Neural cell (in vitro differentiated cells): ENCODE results near the gene JMJD1C. TPM values are rescaled to one million over a fixed set of nuclear protein-coding genes. Genes with fewer than 3 reads are reported as not detected.

Source experiments
- H2AFZ ChIP-seq: fragments of 200-600, 300-800 bp; sonication (generic), shearing (Covaris generic); 2 replicates; pipeline ENCODE4 v1.6.0; 2014; ENCODE audit warnings: low read depth, mild to moderate bottlenecking, antibody characterized with exemption, low read length, moderate library complexity
- H3F3A ChIP-seq: fragments of 200-600 bp; shearing (Covaris generic); 2 replicates; pipeline ENCODE4 v1.6.1; 2016; ENCODE audit warnings: mild to moderate bottlenecking, moderate library complexity, mixed read lengths, antibody characterized with exemption, low read length; ENCODE audit not compliant: insufficient read depth, poor library complexity, severe bottlenecking
- H3K27ac ChIP-seq: fragments of 200-600, 300-800 bp; sonication (generic), shearing (Covaris generic); 2 replicates; pipeline ENCODE4 v1.5.1; 2014; ENCODE audit warnings: mild to moderate bottlenecking, low read length, moderate library complexity
- H3K27me3 ChIP-seq: fragments of 300-800, 200-600 bp; sonication (generic), shearing (Covaris generic); 2 replicates; pipeline ENCODE4 v1.6.0; 2014; ENCODE audit warnings: mild to moderate bottlenecking, low read depth, low read length, moderate library complexity; ENCODE audit not compliant: insufficient read depth
- H3K36me3 ChIP-seq: fragments of 300-800, 200-600 bp; sonication (generic), shearing (Covaris generic); 2 replicates; pipeline ENCODE4 v1.5.1; 2014; ENCODE audit warnings: mild to moderate bottlenecking, antibody characterized with exemption, low read length, moderate library complexity; ENCODE audit not compliant: insufficient read depth
- H3K4me2 ChIP-seq: fragments of 300-800, 200-600 bp; sonication (generic), shearing (Covaris generic); 2 replicates; pipeline ENCODE4 v1.6.0; 2014; ENCODE audit warnings: mild to moderate bottlenecking, low read length
- H3K4me3 ChIP-seq: fragments of 300-800, 200-600 bp; sonication (generic), shearing (Covaris generic); 2 replicates; pipeline ENCODE4 v1.5.1; 2014; ENCODE audit warnings: mild to moderate bottlenecking, low read length, moderate library complexity
- H3K79me2 ChIP-seq: fragments of 200-600 bp; shearing (Covaris generic); replicated peaks from 2 replicates; pipeline ENCODE4 v1.6.0; 2014; ENCODE audit warnings: mild to moderate bottlenecking, low read length, moderate library complexity; ENCODE audit not compliant: insufficient read depth
- H3K9ac ChIP-seq: fragments of 300-800, 200-600 bp; sonication (generic), shearing (Covaris generic); 2 replicates; pipeline ENCODE4 v1.6.1; 2016; ENCODE audit warnings: mild to moderate bottlenecking, low read length, mixed read lengths
- H3K9me2 ChIP-seq: fragments of 200-600 bp; shearing (Covaris generic); 2 replicates; pipeline ENCODE4 v1.6.1; 2016; ENCODE audit warnings: mild to moderate bottlenecking, low read length, mixed read lengths; ENCODE audit not compliant: insufficient read depth
- H3K9me3 ChIP-seq: fragments of 200-600, 300-800 bp; sonication (generic), shearing (Covaris generic); 2 replicates; pipeline ENCODE4 v1.6.1; 2016; ENCODE audit warnings: mild to moderate bottlenecking, mixed run types, low read length, moderate library complexity, mixed read lengths
- H4K20me1 ChIP-seq: fragments of 200-600 bp; shearing (Covaris generic); 2 replicates; pipeline ENCODE4 v1.6.1; 2016; ENCODE audit warnings: mild to moderate bottlenecking, mixed run types; ENCODE audit not compliant: insufficient read depth
- EP300 ChIP-seq: fragments of 450-650 bp; conservative IDR thresholded peaks from 2 replicates; pipeline ENCODE4 v1.6.1; 2014; ENCODE audit warnings: antibody characterized with exemption, mild to moderate bottlenecking, moderate library complexity; ENCODE audit not compliant: poor library complexity, severe bottlenecking
- EZH2 ChIP-seq: fragments of 200-600, 300-800 bp; shearing (Covaris generic), sonication (generic); IDR thresholded peaks from 2 replicates; pipeline ENCODE4 v1.6.1; 2014; ENCODE audit warnings: antibody characterized with exemption, low read length, borderline replicate concordance, mild to moderate bottlenecking; ENCODE audit not compliant: insufficient read depth, poor library complexity, severe bottlenecking
- MXI1 ChIP-seq: fragments of 450-650 bp; conservative IDR thresholded peaks from 2 replicates; pipeline ENCODE4 v1.6.1; 2014; ENCODE audit warnings: antibody characterized with exemption, mild to moderate bottlenecking; ENCODE audit not compliant: poor library complexity, severe bottlenecking
- POLR2AphosphoS5 ChIP-seq: IDR thresholded peaks from 2 replicates; pipeline ENCODE4 v1.6.1; 2012
- RAD21 ChIP-seq: fragments of 450-650 bp; conservative IDR thresholded peaks from 2 replicates; pipeline ENCODE4 v1.6.1; 2014; ENCODE audit warnings: antibody characterized with exemption, mild to moderate bottlenecking, moderate library complexity
- SMC3 ChIP-seq: fragments of 450-650 bp; conservative IDR thresholded peaks from 2 replicates; pipeline ENCODE4 v1.6.1; 2014; ENCODE audit warnings: antibody characterized with exemption, mild to moderate bottlenecking, moderate library complexity; ENCODE audit not compliant: poor library complexity
- TAF1 ChIP-seq: IDR thresholded peaks from 2 replicates; pipeline ENCODE4 v1.6.1; 2012; ENCODE audit warnings: low read depth
- polyA plus RNA-seq: library from polyadenylated mRNA; depleted of rRNA; stranded (reverse); fragments of >200 nt; gene quantifications from 2 replicates; pipeline ENCODE4 v1.2.3, GENCODE V29; 2014
- TF ChIP-seq, protein P1 (sequence below): IDR thresholded peaks from 2 replicates; pipeline ENCODE4 v1.6.1; 2012; ENCODE audit warnings: borderline replicate concordance
- TF ChIP-seq, protein P2 (sequence below): fragments of 450-650 bp; IDR thresholded peaks from 2 replicates; pipeline ENCODE4 v1.5.1; 2014; ENCODE audit warnings: antibody characterized with exemption, mild to moderate bottlenecking, moderate library complexity; ENCODE audit not compliant: poor library complexity, severe bottlenecking

Gene JMJD1C
- polyA plus RNA-seq, 1 donor from 2014 or later: 108 TPM

DNA sequence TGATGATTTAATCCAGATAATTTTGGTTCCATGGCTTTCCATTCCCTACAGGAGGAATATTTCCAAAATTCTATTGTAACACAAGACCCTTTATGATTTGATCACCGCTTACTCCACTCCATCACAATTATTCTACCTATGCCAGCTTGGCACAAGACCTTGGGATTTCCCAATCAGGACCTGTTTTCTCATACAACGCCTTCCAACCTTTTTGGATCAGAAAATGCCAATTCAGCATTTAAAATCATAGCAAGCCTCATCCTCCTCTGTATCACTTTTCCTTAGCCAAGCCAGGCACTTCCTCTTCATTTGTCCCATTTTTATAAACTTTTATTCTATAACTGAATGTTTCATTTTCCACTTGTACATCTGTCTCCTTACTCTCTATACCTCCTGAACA is 100.9 kb downstream of the JMJD1C start:
- H3K79me2 ChIP-seq: peaks cover 4% of the 10 kb centered on the region
- H3K9ac ChIP-seq: no peak overlapping the region
- H3F3A ChIP-seq: no peaks in the 10 kb centered on the region
- H4K20me1 ChIP-seq: no peaks in the 10 kb centered on the region
- TF ChIP-seq TAF1 (no peak), POLR2AphosphoS5 (no peak)
- H3K4me2 ChIP-seq: no peak overlapping the region
- H3K9me2 ChIP-seq: no peaks in the 10 kb centered on the region
- no peak overlapping the region for H2AFZ ChIP-seq
- H3K27ac ChIP-seq: no peak overlapping the region
- H3K36me3 ChIP-seq: no peaks in the 10 kb centered on the region
- H3K27me3 ChIP-seq: no peaks in the 10 kb centered on the region
- H3K4me3 ChIP-seq: no peak overlapping the region
- H3K9me3 ChIP-seq: no peaks in the 10 kb centered on the region

DNA sequence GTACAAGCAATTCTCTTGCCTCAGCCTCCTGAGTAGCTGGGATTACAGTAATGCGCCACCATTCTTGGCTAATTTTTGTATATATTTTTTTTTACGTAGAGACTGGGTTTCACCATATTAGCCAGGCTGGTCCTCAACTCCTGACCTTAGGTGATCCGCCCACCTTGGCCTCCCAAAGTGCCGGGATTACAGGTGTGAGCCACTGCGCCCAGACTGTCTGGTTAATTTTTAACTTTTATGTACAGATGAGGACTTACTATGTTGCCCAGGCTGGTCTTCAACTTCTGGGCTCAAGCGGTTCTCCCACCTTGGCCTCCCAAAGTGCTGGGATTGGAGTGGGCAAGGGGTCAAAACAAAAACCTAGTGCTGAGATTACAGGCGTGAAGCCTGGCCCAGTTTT is 101.8 kb downstream of the JMJD1C start:
- Histone ChIP-seq H3K4me2 (no peak overlapping the region), H3K27ac (no peak overlapping the region), H3F3A (no peaks in the 10 kb centered on the region), H2AFZ (no peak overlapping the region), H3K9me3 (no peaks in the 10 kb centered on the region), H3K9ac (no peak overlapping the region), H4K20me1 (no peaks in the 10 kb centered on the region), H3K36me3 (no peaks in the 10 kb centered on the region), H3K79me2 (peaks cover 4% of the 10 kb centered on the region), H3K4me3 (no peak overlapping the region), H3K27me3 (no peaks in the 10 kb centered on the region), H3K9me2 (no peaks in the 10 kb centered on the region)
- no peak for TF ChIP-seq EZH2
- no peak for TF ChIP-seq SMC3
- no peak for TF ChIP-seq POLR2AphosphoS5
- TF ChIP-seq, protein P1, sequence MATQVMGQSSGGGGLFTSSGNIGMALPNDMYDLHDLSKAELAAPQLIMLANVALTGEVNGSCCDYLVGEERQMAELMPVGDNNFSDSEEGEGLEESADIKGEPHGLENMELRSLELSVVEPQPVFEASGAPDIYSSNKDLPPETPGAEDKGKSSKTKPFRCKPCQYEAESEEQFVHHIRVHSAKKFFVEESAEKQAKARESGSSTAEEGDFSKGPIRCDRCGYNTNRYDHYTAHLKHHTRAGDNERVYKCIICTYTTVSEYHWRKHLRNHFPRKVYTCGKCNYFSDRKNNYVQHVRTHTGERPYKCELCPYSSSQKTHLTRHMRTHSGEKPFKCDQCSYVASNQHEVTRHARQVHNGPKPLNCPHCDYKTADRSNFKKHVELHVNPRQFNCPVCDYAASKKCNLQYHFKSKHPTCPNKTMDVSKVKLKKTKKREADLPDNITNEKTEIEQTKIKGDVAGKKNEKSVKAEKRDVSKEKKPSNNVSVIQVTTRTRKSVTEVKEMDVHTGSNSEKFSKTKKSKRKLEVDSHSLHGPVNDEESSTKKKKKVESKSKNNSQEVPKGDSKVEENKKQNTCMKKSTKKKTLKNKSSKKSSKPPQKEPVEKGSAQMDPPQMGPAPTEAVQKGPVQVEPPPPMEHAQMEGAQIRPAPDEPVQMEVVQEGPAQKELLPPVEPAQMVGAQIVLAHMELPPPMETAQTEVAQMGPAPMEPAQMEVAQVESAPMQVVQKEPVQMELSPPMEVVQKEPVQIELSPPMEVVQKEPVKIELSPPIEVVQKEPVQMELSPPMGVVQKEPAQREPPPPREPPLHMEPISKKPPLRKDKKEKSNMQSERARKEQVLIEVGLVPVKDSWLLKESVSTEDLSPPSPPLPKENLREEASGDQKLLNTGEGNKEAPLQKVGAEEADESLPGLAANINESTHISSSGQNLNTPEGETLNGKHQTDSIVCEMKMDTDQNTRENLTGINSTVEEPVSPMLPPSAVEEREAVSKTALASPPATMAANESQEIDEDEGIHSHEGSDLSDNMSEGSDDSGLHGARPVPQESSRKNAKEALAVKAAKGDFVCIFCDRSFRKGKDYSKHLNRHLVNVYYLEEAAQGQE: no peak
- TF ChIP-seq, protein P2, sequence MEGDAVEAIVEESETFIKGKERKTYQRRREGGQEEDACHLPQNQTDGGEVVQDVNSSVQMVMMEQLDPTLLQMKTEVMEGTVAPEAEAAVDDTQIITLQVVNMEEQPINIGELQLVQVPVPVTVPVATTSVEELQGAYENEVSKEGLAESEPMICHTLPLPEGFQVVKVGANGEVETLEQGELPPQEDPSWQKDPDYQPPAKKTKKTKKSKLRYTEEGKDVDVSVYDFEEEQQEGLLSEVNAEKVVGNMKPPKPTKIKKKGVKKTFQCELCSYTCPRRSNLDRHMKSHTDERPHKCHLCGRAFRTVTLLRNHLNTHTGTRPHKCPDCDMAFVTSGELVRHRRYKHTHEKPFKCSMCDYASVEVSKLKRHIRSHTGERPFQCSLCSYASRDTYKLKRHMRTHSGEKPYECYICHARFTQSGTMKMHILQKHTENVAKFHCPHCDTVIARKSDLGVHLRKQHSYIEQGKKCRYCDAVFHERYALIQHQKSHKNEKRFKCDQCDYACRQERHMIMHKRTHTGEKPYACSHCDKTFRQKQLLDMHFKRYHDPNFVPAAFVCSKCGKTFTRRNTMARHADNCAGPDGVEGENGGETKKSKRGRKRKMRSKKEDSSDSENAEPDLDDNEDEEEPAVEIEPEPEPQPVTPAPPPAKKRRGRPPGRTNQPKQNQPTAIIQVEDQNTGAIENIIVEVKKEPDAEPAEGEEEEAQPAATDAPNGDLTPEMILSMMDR: no peak
- TF ChIP-seq TAF1: no peak

DNA sequence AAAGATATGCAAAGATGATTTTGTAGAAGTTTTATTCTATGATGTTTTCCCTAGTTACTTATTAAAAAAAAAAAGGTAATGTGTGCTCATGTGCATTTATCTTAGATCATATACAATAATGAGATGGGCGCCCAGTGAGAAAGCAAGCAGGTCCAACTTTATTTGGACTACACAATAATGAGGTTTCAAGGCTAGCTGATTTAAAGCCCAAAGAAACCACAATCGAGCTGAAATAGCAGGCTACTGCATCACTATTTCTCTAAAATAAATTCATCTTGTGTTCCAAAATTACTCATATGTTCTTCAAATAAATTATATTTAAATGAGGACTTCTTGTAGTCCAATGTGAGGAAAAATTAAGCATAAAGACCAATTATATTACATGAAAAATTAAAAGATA is 110.1 kb downstream of the JMJD1C start:
- H3K9me2 ChIP-seq: no peaks in the 10 kb centered on the region
- no peaks in the 10 kb centered on the region for H4K20me1 ChIP-seq
- no peaks in the 10 kb centered on the region for H3F3A ChIP-seq
- H3K4me3 ChIP-seq: no peak overlapping the region
- no peak overlapping the region for H3K4me2 ChIP-seq
- no peak overlapping the region for H3K27ac ChIP-seq
- H3K79me2 ChIP-seq: peaks cover 19% of the 10 kb centered on the region
- no peaks in the 10 kb centered on the region for H3K27me3 ChIP-seq
- no peaks in the 10 kb centered on the region for H3K9me3 ChIP-seq
- TF ChIP-seq TAF1: no peak
- TF ChIP-seq MXI1: no peak
- TF ChIP-seq, protein P1: no peak
- no peak for TF ChIP-seq EZH2
- no peak for TF ChIP-seq POLR2AphosphoS5
- TF ChIP-seq EP300: no peak
- TF ChIP-seq, protein P2: no peak
- no peak for TF ChIP-seq SMC3
- no peak for TF ChIP-seq RAD21
- H2AFZ ChIP-seq: no peak overlapping the region
- no peaks in the 10 kb centered on the region for H3K36me3 ChIP-seq
- H3K9ac ChIP-seq: no peak overlapping the region
